Adrenal gland (tissue), 5 donors: ENCODE measurements around the gene MICAL3.

Experiments used
- CTCF ChIP-seq, 6 experiments: fragments of 450-650 bp in 4 of 6; fragments of 200-600 bp in 2 of 6; sonication (generic) in 1 of 6; IDR thresholded peaks; 1 replicate in 5 of 6; 2 replicates in 1 of 6; pipeline versions ENCODE4 v1.5.1 to v1.8.0; 2016 to 2021; ENCODE audit warnings: antibody characterized with exemption in 6 of 6, mild to moderate bottlenecking in 2 of 6, moderate library complexity in 1 of 6
- POLR2A ChIP-seq, 2 donors: fragments of 450-650 bp; IDR thresholded peaks; one replicate each; pipeline ENCODE4 v1.6.1; 2017; ENCODE audit warnings: antibody characterized with exemption in 2 of 2, mild to moderate bottlenecking in 2 of 2, moderate library complexity in 1 of 2
- donor health status: DM: no; HTN: no; CAD: no.

DNA sequence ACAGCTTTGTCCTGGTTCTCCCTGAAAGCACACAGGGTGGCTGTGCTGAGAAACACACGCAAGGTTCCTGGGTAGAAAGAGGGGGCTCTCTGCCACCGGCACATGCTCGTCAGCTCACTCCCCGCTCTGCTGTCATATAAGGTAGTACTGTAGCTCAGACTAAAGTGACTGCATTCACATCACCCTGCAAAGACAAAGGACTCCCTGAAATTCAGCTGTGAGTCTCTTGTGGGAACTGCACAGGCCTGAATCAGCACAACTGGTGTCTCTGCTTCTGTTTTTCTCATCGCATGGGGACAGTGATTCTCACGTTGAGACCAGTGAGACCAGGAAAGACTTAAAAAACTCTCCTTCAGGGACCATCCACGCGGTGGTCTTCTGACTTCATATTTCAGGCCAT is 126.0 kb downstream of the MICAL3 start:
- TF ChIP-seq CTCF (IDR thresholded peaks at IDR 0.05) = no peak
- TF ChIP-seq POLR2A (IDR thresholded peaks at IDR 0.05) = no peak
